ENCODE data around the gene SLC25A6. TPM values are rescaled to one million over a fixed set of nuclear protein-coding genes. Genes with fewer than 3 reads are reported as not detected.

SLC25A6 gene
- total RNA-seq, 4 donors from 2014 or later, result 342 to 468 (median 415) TPM

GRCh38 chrX:1341545-1342184 is 50.2 kb downstream of the SLC25A6 start:
- DNase-seq (ENCODE audit: low spot score) (no peak), ATAC-seq (ENCODE audit: low FRiP score) (no peak)
- no peak for TF ChIP-seq CTCF (IDR thresholded peaks at IDR 0.05)

GRCh38 chrX:1336948-1337779 is 54.7 kb downstream of the SLC25A6 start:
- DNase-seq (ENCODE audit: low spot score) (no peak), ATAC-seq (ENCODE audit: low FRiP score) (no peak)
- TF ChIP-seq CTCF (IDR thresholded peaks at IDR 0.05), result no peak

- no peak for DNase-seq (ENCODE audit: low spot score)
- ATAC-seq (ENCODE audit: low FRiP score), result no peak
- TF ChIP-seq CTCF (IDR thresholded peaks at IDR 0.05), result no peak
Measured at GRCh38 chrX:1336331-1336943, 55.5 kb downstream of the SLC25A6 start, which contains the start of gene IL3RA. TSS of gene IL3RA (plus strand) at chrX:1336785. CDS start at chrX:1341766, 4,981 bp downstream.

Other genes with a start within 250 kb of the SLC25A6 start
- gene CRLF2, start 179.5 kb downstream of the SLC25A6 start, total RNA-seq, result 1 to 10 TPM in 1 of 4 donors, under 1 TPM in 3; 0.47 to 1.0 (median 0.61) TPM
- 10 to 100 TPM; 10.3 to 82.9 (median 29.1) TPM for gene CSF2RA, start 123.3 kb downstream of the SLC25A6 start, total RNA-seq
- 10 to 100 TPM in 3 of 4 donors, 1 to 10 TPM in 1; 5.2 to 38.3 (median 20.6) TPM for gene IL3RA, start 55.3 kb downstream of the SLC25A6 start, total RNA-seq
- gene ASMTL, start 60.8 kb upstream of the SLC25A6 start, total RNA-seq, result 10 to 100 TPM; 17.9 to 27.3 (median 21.8) TPM
- 1 to 10 TPM; 1.7 to 5.5 (median 2.9) TPM for gene P2RY8, start 145.1 kb upstream of the SLC25A6 start, total RNA-seq
- gene AKAP17A, start 199.5 kb upstream of the SLC25A6 start, total RNA-seq, result 10 to 100 TPM; 31.6 to 53.0 (median 46.9) TPM
- under 1 TPM in 1 of 4 donors, not detected in 3; 0.56 TPM for gene ASMT, start 222.9 kb upstream of the SLC25A6 start, total RNA-seq